Activated CD4-positive, alpha-beta T cell treated with anti-CD3 and anti-CD28 coated beads for 48 hours (primary cell): Measurements from ENCODE around the gene MBOAT1.
"Not testable (repeated sequence)": the region's sequence is repeated elsewhere in the genome, so short reads cannot be mapped to it uniquely, and the experiment has no call there.

ENCODE experiments used
- DNase-seq: peaks from one replicate; pipeline ENCODE4 v3.0.0-alpha.2; 2020

The MBOAT1 gene

DNA sequence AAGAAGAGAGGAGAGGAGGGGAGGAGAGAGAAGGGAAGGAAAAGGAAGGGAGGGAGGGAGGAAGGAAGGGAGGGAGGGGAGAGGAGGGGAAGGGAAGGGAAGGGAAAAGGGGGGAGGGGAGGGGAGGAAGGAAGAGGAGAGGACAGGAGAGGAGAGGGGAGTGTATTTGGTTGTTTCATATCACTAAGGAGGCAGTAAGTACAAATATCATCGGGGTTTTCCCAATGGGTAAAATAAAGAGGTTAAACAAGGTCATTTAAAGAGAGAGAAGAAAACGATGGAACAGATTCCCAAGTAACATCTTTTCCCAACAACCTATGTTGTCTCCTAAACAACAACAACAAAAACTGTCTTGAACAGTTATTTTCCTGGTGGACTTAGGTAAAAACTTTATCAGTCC is 43.6 kb downstream of the MBOAT1 start:
- no peak for DNase-seq

GRCh38 chr6:20167601-20168000 is 44.7 kb downstream of the MBOAT1 start:
- DNase-seq = no peak

- DNase-seq = no peak
These were observed 46.1 kb downstream of the MBOAT1 start for GRCh38 chr6:20166210-20166609.

- DNase-seq = no peak
These were observed 49.8 kb downstream of the MBOAT1 start for GRCh38 chr6:20162515-20162914.

- DNase-seq = no peak
These were observed 51.6 kb downstream of the MBOAT1 start for GRCh38 chr6:20160541-20161283.

DNA sequence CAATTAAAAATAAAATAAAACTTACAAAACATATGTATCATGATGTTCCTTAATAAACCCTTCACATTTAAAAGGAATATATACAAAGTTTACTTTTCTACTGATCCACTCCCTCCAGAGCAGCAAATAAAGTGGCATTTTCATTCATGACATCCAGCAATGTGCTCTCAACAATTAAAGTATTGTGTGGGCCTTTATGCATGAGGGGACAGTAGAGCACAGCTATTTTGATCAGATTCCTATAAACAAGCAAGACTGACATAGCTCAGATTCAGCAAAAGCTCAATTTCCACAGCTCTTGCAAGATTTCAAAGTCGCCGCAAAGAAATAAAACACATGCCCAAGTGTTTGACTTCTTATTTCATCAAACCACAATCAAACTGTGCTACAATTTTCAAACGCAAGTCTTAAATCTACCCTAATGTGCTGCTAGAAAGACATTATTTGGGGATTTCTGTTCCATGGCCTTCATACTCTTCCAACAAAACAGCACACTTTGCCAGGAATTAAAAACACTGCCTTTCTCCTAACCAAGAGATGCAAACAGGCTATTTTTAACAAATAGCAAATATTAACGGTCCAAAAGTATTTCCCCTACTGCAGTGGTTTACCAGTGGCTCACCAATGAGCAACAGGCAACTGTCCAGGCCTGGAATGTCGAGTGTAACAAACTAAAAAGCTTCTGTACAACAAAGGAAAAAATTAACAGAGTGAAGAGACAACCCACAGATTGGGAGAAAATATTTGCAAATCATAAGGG is 52.3 kb downstream of the MBOAT1 start:
- no peak for DNase-seq

- DNase-seq = no peak
These were observed 53.2 kb downstream of the MBOAT1 start for GRCh38 chr6:20159098-20159497.

DNA sequence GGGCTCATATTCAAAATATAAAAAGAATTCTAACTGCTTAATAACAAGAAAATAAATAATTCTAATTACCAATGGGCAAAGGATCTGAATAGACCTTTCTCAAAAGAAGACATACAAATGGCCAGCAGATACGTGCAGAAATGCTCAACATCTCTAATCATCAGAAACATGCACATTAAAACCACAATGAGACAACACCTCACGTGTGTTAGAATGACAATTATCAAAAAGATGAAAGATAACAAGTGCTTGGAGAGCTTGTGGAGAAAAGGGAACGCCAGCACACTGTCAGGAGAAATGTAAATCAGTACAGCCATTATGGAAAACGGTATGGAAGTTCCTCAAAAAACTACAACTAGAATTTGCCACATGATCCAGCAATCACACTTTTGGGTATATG is 53.6 kb downstream of the MBOAT1 start:
- no peak for DNase-seq

DNA sequence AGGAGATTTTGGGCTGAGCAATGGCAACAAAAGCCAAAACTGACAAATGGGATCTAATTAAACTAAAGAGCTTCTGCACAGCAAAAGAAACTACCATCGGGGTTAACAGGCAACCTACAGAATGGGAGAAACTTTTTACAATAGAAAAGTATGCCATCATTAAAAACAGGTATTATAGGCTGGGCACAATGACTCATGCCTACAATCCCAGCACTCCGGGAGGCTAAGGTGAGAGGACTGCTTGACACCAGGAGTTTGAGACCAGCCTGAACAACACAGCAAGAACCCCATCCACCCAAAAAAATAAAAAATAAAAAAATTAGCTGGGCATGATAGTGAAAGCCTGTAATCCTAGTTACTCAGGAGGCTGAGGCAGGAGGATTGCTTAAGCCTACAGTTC is 55.4 kb downstream of the MBOAT1 start:
- no peak for DNase-seq

GRCh38 chr6:20154753-20155152 is 57.5 kb downstream of the MBOAT1 start:
- no peak for DNase-seq

DNA sequence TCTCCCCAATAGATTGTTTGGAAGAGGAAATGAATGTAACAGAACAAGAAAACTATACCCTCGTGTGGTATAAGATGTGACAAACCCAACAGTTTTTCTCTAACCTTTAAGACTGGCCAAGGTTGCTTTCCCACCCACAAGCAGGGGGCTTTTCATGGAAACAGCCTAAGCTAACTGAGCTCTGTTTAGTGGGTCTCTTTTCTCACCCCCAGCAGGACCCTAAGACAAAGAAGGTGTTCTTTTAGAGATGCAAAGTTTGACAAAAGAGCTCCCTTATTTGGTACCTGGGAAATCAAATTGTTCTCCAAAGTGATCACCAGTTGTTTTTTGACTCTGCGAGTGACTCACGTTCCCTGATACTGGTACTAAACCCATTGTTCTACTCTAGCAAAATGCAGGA is 59.1 kb downstream of the MBOAT1 start:
- no peak for DNase-seq

DNA sequence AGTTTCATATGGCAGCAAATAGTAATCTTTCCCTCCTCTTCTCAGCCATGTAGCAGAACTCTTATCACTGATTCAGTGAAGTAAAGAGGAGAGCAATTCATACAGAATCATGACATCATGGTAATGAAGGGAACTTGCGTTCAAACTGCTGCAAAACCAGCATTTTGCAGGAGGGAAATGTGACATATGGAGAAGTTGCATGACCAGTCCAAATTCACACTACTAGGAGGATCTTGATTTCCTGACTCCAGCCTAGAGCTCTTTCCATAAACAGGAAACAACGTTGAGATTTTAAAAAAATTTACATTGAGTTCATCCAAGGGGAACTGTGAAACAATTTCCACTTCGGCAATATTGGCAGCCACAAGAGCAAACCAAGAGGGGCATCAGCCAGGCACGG is 63.8 kb downstream of the MBOAT1 start:
- DNase-seq = no peak

DNA sequence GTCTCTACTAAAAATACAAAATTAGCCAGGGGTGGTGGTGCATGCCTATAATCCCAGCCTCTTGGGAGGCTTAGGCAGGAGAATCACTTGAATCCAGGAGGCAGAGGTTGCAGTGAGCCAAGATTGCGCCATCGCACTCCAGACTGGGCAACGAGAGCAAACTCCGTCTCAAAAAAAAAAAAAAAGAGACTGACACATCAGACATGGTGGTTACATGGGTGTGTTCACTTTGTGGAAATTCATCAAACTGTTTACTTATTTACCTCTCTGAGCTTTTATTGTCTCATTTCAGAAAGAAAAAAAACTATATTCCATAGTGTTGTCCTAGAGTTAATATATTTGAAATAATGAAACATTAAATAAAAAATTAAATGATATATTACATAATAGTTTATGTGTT is 64.8 kb downstream of the MBOAT1 start:
- DNase-seq = no peak

GRCh38 chr6:20146831-20147230 is 65.4 kb downstream of the MBOAT1 start:
- not testable (repeated sequence) for DNase-seq

- no peak for DNase-seq
These were observed 66.0 kb downstream of the MBOAT1 start for GRCh38 chr6:20146291-20146690.

DNA sequence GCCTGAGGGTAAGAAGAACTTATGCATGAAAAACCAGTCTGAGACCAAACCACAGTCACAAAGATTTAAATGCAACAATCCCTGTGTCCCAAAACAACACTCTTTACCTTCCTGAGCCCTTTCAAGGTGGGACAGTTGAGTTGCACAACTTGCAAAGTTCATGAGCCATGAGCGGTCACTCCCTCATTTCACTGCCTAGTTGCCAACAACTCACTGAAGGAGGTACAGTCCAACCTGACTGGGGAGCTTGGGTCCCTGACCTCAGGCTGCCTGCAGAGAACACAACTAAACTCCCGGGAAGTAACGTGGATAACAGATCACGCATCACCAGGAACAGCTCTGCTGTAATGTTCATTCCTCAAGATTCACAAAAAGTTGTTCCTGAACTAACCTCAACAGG is 69.4 kb downstream of the MBOAT1 start:
- no peak for DNase-seq

DNA sequence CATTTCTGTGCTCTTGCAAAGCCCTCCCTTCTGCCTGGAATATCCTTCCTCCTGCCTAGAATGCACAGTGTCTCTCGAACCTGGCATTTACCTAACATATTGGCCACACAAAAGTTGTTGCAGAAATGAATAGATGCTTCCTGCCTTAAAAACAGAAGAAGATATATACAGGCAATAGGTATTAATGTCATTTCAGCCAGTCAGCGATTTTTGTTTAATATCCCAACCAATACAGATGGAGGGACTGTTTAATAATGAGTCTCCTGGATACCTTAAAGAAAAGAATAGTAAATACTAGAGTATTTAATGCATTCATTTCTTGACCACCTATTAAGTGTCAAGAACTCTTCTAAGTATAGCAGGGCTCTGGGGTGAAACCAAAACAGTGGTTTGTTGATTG is 70.3 kb downstream of the MBOAT1 start:
- DNase-seq = no peak

DNA sequence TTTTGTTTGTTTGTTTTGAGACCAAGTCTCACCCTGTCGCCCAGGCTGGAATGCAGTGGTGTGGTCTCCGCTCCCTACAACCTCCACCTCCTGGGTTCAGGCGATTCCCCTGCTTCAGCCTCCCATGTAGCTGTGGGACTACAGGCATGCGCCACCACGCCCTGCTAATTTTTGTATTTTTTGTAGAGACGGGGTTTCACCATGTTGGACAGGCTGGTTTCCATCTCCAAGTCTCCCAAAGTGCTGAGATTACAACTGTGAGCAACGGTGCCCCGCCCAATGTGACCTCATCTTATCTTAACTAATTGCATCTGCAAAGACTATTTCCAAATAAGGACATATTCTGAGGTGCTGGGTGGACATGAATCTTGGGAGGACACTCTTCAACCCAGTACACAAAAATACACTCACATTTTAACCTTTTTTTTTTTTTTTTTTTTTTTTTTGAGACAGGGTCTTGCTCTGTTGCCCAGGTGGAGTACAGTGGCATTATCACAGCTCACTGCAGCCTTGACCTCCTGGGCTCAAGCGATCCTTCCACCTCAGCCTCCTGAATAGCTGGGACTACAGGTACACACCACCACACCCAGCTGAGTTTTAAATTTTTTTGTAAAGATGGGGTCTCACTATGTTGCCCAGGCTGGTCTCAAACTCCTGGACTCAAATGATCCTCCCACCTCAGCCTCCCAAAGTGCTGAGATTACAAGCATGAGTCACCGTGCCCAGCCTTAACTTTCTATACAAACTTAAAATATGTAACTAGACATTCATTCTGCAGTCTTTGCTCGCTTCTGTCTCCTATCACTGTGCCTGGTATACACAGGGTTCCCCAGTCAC is 72.9 kb downstream of the MBOAT1 start:
- DNase-seq = not testable (repeated sequence)

- DNase-seq = no peak
These were observed 74.4 kb downstream of the MBOAT1 start for GRCh38 chr6:20137837-20138236.

GRCh38 chr6:20137240-20137639 is 75.0 kb downstream of the MBOAT1 start:
- no peak for DNase-seq

DNA sequence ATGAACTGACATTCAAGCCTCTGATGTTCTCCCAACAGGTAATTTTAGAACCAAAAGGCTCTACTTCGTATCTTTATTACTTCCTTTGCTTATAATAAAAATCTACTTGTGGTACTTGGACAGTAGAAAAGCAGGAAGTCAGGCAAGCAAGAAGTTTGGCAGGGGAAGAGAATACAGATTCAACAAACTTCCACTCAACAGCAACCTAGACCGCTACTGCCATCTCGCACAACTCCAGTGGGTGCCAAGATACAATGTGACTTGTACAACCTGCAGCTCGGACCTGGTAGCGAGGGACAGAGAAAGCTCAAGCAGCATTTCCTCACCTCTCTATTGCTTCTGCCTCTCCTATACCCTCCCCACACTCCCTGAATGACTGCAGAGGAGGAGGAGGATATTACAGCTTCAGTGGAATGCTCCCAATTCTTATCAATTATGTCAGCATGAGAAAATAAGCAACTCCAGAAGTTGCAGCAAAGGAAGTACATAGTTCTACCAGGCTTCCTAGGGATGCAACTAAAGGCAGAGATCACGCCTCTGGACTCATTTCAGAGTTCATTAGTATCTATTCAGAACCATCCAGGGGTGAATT is 76.5 kb downstream of the MBOAT1 start:
- DNase-seq = no peak

- DNase-seq = no peak
These were observed 77.7 kb downstream of the MBOAT1 start for GRCh38 chr6:20134613-20135012.
